SK-N-SH (cell line): ENCODE measurements around the gene TBX6. TPM values are rescaled to one million over a fixed set of nuclear protein-coding genes. Genes with fewer than 3 reads are reported as not detected.

Experiments
- CTCF ChIA-PET: fragments of 300-600, 350-600 bp; formaldehyde crosslinking; extraction: SDS; loops from one replicate; lab custom pipeline; 2021; lab: Yijun Ruan, JAX
- POLR2A ChIA-PET: fragments of 350-600 bp; sonication (Branson Sonifier 250); formaldehyde crosslinking; extraction: SDS; loops from one replicate; lab custom pipeline; 2020; ENCODE audit warnings: antibody characterized with exemption, inconsistent platforms; lab: Yijun Ruan, JAX
- DNase-seq: peaks from one replicate; pipeline ENCODE4 v3.0.0; 2012
- H2AFZ ChIP-seq: fragments of 200-600 bp; sonication (generic); 2 replicates; pipeline ENCODE4 v1.8.1; 2016; ENCODE audit warnings: antibody characterized with exemption, mild to moderate bottlenecking, low read depth
- H3F3A ChIP-seq: fragments of 200-600 bp; sonication (generic); replicated peaks from 2 replicates; pipeline ENCODE3; 2016; ENCODE audit warnings: antibody characterized with exemption, mild to moderate bottlenecking; ENCODE audit not compliant: insufficient read depth
- H3K27ac ChIP-seq, 2 experiments: fragments of 200-500 bp in 1 of 2; fragments of 200-600 bp in 1 of 2; sonication (Bioruptor generic) in 1 of 2; sonication (generic), shearing (Covaris generic) in 1 of 2; 2 replicates each; pipeline versions ENCODE4 v1.5.1 to v1.6.1; 2014 to 2016; ENCODE audit warnings: low read depth in 2 of 2, inconsistent platforms in 1 of 2, low read length in 1 of 2, mild to moderate bottlenecking in 1 of 2, mixed read lengths in 1 of 2
- H3K27me3 ChIP-seq: fragments of 200-600 bp; sonication (generic), shearing (Covaris generic); 2 replicates; pipeline ENCODE4 v1.6.1; 2016; ENCODE audit warnings: mixed run types; ENCODE audit not compliant: insufficient read depth
- H3K36me3 ChIP-seq, 2 experiments: fragments of 200-500 bp in 1 of 2; fragments of 200-600 bp in 1 of 2; sonication (Bioruptor generic) in 1 of 2; sonication (generic) in 1 of 2; replicated peaks in 1 of 2; 2 replicates each; pipeline versions ENCODE3 to v1.5.1; 2014 to 2016; ENCODE audit warnings: low read length in 1 of 2, mild to moderate bottlenecking in 1 of 2; ENCODE audit not compliant: insufficient read depth in 2 of 2, control insufficient read depth in 1 of 2
- H3K4me1 ChIP-seq, 2 experiments: fragments of 200-500 bp in 1 of 2; fragments of 200-600 bp in 1 of 2; sonication (Bioruptor generic) in 1 of 2; sonication (generic), shearing (Covaris generic) in 1 of 2; 2 replicates each; pipeline versions ENCODE4 v1.5.1 to v1.6.1; 2014 to 2016; ENCODE audit warnings: low read depth in 1 of 2, low read length in 1 of 2, mixed run types in 1 of 2; ENCODE audit not compliant: insufficient read depth in 2 of 2, control insufficient read depth in 1 of 2
- H3K4me2 ChIP-seq: fragments of 200-600 bp; sonication (generic), shearing (Covaris generic); 2 replicates; pipeline ENCODE4 v1.6.1; 2017; ENCODE audit warnings: mixed run types
- H3K4me3 ChIP-seq, 2 experiments: fragments of 200-500 bp in 1 of 2; fragments of 200-600 bp in 1 of 2; sonication (Bioruptor generic) in 1 of 2; sonication (generic), shearing (Covaris generic) in 1 of 2; 2 replicates each; pipeline versions ENCODE4 v1.5.1 to v1.8.1; 2014 to 2016; ENCODE audit warnings: low read depth in 2 of 2, inconsistent platforms in 1 of 2, low read length in 1 of 2, mild to moderate bottlenecking in 1 of 2, mixed read lengths in 1 of 2, moderate library complexity in 1 of 2
- H3K79me2 ChIP-seq: fragments of 200-600 bp; sonication (generic); 2 replicates; pipeline ENCODE4 v1.8.1; 2017; ENCODE audit warnings: mild to moderate bottlenecking; ENCODE audit not compliant: insufficient read depth
- H3K9ac ChIP-seq: fragments of 200-600 bp; sonication (generic); 2 replicates; pipeline ENCODE4 v1.6.1; 2017; ENCODE audit warnings: mixed run types
- H3K9me2 ChIP-seq: fragments of 200-600 bp; sonication (generic); 2 replicates; pipeline ENCODE4 v1.6.1; 2017; ENCODE audit warnings: mixed run types
- H3K9me3 ChIP-seq: fragments of 200-600 bp; sonication (generic); 2 replicates; pipeline ENCODE4 v1.6.1; 2017; ENCODE audit warnings: mixed run types, mild to moderate bottlenecking, moderate library complexity
- H4K20me1 ChIP-seq: fragments of 200-600 bp; sonication (generic); 2 replicates; pipeline ENCODE4 v1.6.1; 2017; ENCODE audit warnings: mild to moderate bottlenecking, mixed run types; ENCODE audit not compliant: insufficient read depth
- CHD2 ChIP-seq: fragments of 150-350 bp; IDR thresholded peaks from 2 replicates; pipeline ENCODE4 v1.6.1; 2018; ENCODE audit warnings: low read length; ENCODE audit not compliant: partially characterized antibody
- FOXM1 ChIP-seq: IDR thresholded peaks from 2 replicates; pipeline ENCODE4 v1.4.0; 2012; ENCODE audit warnings: low read depth, mild to moderate bottlenecking
- GABPA ChIP-seq: IDR thresholded peaks from 2 replicates; pipeline ENCODE4 v1.4.0; 2012; ENCODE audit warnings: low read depth, mild to moderate bottlenecking
- MXI1 ChIP-seq: IDR thresholded peaks from 2 replicates; pipeline ENCODE4 v1.6.1; 2012; ENCODE audit warnings: mild to moderate bottlenecking, low read depth, low read length, improper control_type of control experiment
- PBX3 ChIP-seq: IDR thresholded peaks from 2 replicates; pipeline ENCODE4; 2012
- POLR2AphosphoS5 ChIP-seq: IDR thresholded peaks from 2 replicates; pipeline ENCODE4 v1.6.1; 2012; ENCODE audit warnings: low read depth, low read length
- RAD21 ChIP-seq: IDR thresholded peaks from 2 replicates; pipeline ENCODE4 v1.6.1; 2012; ENCODE audit warnings: mild to moderate bottlenecking, low read length
- RCOR1 ChIP-seq: fragments of 150-350 bp; IDR thresholded peaks from 2 replicates; pipeline ENCODE4 v1.6.1; 2017; ENCODE audit warnings: antibody characterized with exemption, low read length
- REST ChIP-seq: IDR thresholded peaks from 2 replicates; pipeline ENCODE4 v1.6.1; 2012; ENCODE audit warnings: mild to moderate bottlenecking, low read depth, low read length, moderate library complexity
- RFX5 ChIP-seq: IDR thresholded peaks from 2 replicates; pipeline ENCODE4 v1.6.1; 2012; ENCODE audit warnings: mild to moderate bottlenecking, improper control_type of control experiment, low read length
- RXRA ChIP-seq: IDR thresholded peaks from 2 replicates; pipeline ENCODE4 v1.4.0; 2012; ENCODE audit warnings: low read depth, mild to moderate bottlenecking, borderline replicate concordance
- SMC3 ChIP-seq: IDR thresholded peaks from 2 replicates; pipeline ENCODE4 v1.6.1; 2012; ENCODE audit warnings: low read depth, low read length, improper control_type of control experiment
- TCF12 ChIP-seq: IDR thresholded peaks from 2 replicates; pipeline ENCODE4 v1.4.0; 2012
- TEAD4 ChIP-seq: IDR thresholded peaks from 2 replicates; pipeline ENCODE4 v1.4.0; 2012; ENCODE audit warnings: mild to moderate bottlenecking, borderline replicate concordance; ENCODE audit not compliant: insufficient read depth
- YY1 ChIP-seq: IDR thresholded peaks from 2 replicates; pipeline ENCODE4 v1.4.0; 2012; ENCODE audit warnings: low read depth, mild to moderate bottlenecking
- WGBS: methylation state at CpG from one replicate; pipeline ENCODE4 v1.1.6; 2017; ENCODE audit warnings: low lambda C conversion rate; 5-methylcytosine and 5-hydroxymethylcytosine counted together
- polyA plus RNA-seq, 3 experiments: library from polyadenylated mRNA; depleted of rRNA; stranded (reverse); fragments of >200 nt; gene quantifications; 2 replicates each; pipeline ENCODE4 v1.2.3, GENCODE V29; 2012
- TF ChIP-seq, protein P1 (sequence below): IDR thresholded peaks from 2 replicates; pipeline ENCODE4 v1.4.0; 2012; ENCODE audit warnings: low read depth, borderline replicate concordance
- TF ChIP-seq, protein P2 (sequence below): fragments of 150-350 bp; IDR thresholded peaks from 2 replicates; pipeline ENCODE4 v1.6.1; 2016; ENCODE audit warnings: mild to moderate bottlenecking, low read depth, low read length
- TF ChIP-seq, protein P3 (sequence below): fragments of 150-350 bp; IDR thresholded peaks from 2 replicates; pipeline ENCODE4 v1.6.1; 2017; ENCODE audit warnings: antibody characterized with exemption, low read length, low read depth, borderline replicate concordance
- TF ChIP-seq, protein P4 (sequence below): IDR thresholded peaks from 2 replicates; pipeline ENCODE4 v1.4.0; 2012; ENCODE audit warnings: low read depth

TBX6 gene
- polyA plus RNA-seq, 1 of the 3 experiments (the other 2 are of a cell fraction): 0.18 TPM

- 0 out of 2 replicates have a peak, but pooled peaks have one; percentile 15 for TF ChIP-seq MXI1
- TF ChIP-seq TCF12: no peak
- no peak for TF ChIP-seq SMC3
- TF ChIP-seq YY1: no peak
- no peak for TF ChIP-seq RCOR1
- TF ChIP-seq, protein P1, sequence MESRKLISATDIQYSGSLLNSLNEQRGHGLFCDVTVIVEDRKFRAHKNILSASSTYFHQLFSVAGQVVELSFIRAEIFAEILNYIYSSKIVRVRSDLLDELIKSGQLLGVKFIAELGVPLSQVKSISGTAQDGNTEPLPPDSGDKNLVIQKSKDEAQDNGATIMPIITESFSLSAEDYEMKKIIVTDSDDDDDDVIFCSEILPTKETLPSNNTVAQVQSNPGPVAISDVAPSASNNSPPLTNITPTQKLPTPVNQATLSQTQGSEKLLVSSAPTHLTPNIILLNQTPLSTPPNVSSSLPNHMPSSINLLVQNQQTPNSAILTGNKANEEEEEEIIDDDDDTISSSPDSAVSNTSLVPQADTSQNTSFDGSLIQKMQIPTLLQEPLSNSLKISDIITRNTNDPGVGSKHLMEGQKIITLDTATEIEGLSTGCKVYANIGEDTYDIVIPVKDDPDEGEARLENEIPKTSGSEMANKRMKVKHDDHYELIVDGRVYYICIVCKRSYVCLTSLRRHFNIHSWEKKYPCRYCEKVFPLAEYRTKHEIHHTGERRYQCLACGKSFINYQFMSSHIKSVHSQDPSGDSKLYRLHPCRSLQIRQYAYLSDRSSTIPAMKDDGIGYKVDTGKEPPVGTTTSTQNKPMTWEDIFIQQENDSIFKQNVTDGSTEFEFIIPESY: no peak
- TF ChIP-seq TEAD4: 0 out of 2 replicates have a peak, but pooled peaks have one; percentile 47
- TF ChIP-seq RAD21: no peak
- no peak for TF ChIP-seq PBX3
These were observed 4.6 kb upstream of the TBX6 start, which contains the start of gene YPEL3 (continued) for GRCh38 chr16:30096105-30096861.

DNA sequence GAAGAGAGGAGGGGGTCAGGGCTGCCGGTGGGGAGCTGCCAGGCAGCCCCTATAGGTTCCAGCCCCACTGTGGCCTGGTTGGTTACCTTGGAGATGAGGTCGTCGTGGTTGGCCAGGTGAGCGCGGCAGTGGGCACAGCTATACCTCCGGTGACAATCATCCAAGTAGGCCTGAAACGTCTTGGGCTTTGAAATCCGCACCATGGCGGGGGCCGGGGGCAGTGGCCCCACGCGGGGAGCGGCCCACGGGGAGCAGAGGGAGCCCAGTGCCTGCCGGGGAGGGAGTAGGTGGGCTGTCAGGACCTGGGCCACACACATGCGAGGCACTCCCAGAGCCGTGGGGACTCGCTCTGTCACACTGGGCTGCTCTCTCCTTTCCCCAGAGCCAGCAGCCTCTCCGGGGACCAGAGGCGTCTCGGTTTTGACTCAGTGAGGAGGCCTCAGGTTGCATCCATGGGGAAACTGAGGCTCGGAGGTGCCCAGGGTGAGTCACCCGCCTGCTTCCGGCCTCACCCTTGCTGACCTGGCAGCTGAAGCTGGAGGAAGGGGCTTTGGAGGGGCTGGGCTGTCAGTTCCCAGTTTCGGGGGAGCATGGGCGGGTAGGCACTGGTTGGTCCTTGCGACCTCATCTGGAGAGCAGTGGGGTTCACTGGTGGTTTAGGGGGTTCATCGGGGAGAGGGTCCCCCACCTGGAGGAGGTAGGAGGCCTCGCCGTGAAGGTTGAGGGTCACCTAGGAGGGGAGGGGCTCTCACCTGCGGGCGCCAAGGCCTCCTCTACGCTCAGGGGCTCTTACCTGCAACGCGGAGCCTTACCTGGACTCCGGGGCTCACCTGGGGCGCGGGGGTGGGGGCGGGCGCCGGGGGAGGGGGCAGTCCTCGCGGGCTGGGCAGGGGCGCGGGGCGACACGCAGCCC is 3.7 kb upstream of the TBX6 start:
- ChIA-PET POLR2A (interaction anchor here (1.3 to 6.9 kb wide), 3 partner anchors 20 to 31 kb away, joined by 3 to 57 read pairs (median 5); partner anchors contain the start of gene ALDOA), CTCF (interaction anchor here (1.0 to 5.5 kb wide), 6 partner anchors 17 to 90 kb away, joined by 3 to 68 read pairs (median 8); partner anchors contain the start of genes ALDOA, CORO1A and GDPD3)
- Histone ChIP-seq H3K4me2 (peak overlapping the region; percentile 94), H3K9me2 (no peaks in the 10 kb centered on the region), H3K4me1 (peaks cover 0 to 34% of the 10 kb centered on the region in 2 experiments; a peak in 1 of 4 replicates), H3F3A (peaks cover 11% of the 10 kb centered on the region), H3K36me3 (no peaks in the 10 kb centered on the region), H3K4me3 (peak overlapping the region; percentile 47 to 63), H3K9ac (peak overlapping the region; percentile 28; the same call in 1 of the 2 replicates), H3K27ac (peak overlapping the region in 1 of 2 experiments; percentile 75; a peak in 1 of 4 replicates), H3K79me2 (peaks cover 4% of the 10 kb centered on the region; the same call in 1 of the 2 replicates), H2AFZ (no peak overlapping the region), H4K20me1 (no peaks in the 10 kb centered on the region), H3K9me3 (no peaks in the 10 kb centered on the region), H3K27me3 (no peaks in the 10 kb centered on the region)
- WGBS: 64% methylated on average over 17 of the region's 47 CpGs
- no peak for DNase-seq
- TF ChIP-seq RCOR1 (no peak), POLR2AphosphoS5 (no peak), REST (no peak), RXRA (no peak), GABPA (no peak), CHD2 (no peak), SMC3 (no peak), FOXM1 (no peak), RFX5 (no peak), YY1 (no peak)
- TF ChIP-seq, protein P2, sequence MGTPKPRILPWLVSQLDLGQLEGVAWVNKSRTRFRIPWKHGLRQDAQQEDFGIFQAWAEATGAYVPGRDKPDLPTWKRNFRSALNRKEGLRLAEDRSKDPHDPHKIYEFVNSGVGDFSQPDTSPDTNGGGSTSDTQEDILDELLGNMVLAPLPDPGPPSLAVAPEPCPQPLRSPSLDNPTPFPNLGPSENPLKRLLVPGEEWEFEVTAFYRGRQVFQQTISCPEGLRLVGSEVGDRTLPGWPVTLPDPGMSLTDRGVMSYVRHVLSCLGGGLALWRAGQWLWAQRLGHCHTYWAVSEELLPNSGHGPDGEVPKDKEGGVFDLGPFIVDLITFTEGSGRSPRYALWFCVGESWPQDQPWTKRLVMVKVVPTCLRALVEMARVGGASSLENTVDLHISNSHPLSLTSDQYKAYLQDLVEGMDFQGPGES: no peak
- TF ChIP-seq, protein P3, sequence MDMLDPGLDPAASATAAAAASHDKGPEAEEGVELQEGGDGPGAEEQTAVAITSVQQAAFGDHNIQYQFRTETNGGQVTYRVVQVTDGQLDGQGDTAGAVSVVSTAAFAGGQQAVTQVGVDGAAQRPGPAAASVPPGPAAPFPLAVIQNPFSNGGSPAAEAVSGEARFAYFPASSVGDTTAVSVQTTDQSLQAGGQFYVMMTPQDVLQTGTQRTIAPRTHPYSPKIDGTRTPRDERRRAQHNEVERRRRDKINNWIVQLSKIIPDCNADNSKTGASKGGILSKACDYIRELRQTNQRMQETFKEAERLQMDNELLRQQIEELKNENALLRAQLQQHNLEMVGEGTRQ: no peak
- TF ChIP-seq, protein P4, sequence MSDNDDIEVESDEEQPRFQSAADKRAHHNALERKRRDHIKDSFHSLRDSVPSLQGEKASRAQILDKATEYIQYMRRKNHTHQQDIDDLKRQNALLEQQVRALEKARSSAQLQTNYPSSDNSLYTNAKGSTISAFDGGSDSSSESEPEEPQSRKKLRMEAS: no peak
